ENCODE results near the gene RDH12.

The RDH12 gene

GRCh38 chr14:67749341-67750084, 47.8 kb downstream of the RDH12 start:
- H3K27ac ChIP-seq = no peak overlapping the region
- TF ChIP-seq ZFX (IDR thresholded peaks at IDR 0.05) (no peak), CTCF (conservative IDR thresholded peaks at IDR 0.05) (no peak)

- no peak overlapping the region for H3K27ac ChIP-seq
- TF ChIP-seq CTCF (conservative IDR thresholded peaks at IDR 0.05) (no peak), ZFX (IDR thresholded peaks at IDR 0.05) (no peak)
These were observed 54.8 kb downstream of the RDH12 start for GRCh38 chr14:67756496-67756895.

DNA sequence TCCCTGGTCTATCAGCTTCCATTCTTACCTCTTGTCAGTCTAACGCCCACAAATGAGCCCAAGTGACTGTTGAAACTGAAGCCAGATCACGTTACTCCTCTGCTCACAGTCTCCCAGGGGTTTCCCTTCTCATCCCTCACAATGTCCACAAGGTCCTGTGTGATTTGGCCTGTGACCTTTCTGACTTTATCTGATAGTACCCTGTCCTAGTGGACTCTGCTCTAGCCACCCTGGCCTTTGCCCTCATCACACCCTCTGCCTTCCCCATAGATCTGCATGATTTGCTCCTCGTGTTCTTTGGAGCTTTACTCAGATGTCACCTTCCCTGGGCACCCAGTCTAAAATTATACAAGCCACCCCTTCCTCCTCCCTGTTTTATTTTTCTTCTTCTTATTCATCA, 55.5 kb downstream of the RDH12 start:
- no peak overlapping the region for H3K27ac ChIP-seq
- no peak for TF ChIP-seq CTCF (conservative IDR thresholded peaks at IDR 0.05)
- no peak for TF ChIP-seq ZFX (IDR thresholded peaks at IDR 0.05)

DNA sequence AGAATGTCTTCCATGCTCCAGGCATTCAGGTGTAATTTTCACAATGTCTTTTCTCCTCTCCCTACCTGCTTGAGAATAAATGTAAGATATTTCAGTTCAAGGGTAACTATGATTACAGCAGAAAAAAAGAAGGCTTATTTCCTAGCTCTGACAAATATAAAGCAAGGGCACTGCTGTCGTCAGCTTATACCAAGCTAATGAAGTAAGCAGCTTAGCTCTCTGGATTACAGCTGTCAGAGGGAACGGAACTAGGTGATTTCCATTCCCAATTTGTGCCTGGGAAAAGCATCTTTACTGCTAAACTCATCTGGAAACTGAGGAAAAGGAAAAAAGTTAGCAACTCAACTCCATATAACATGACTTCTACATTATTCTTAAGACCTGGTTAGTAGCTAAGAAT, 58.2 kb downstream of the RDH12 start:
- no peak overlapping the region for H3K27ac ChIP-seq
- TF ChIP-seq CTCF (conservative IDR thresholded peaks at IDR 0.05) (no peak), ZFX (IDR thresholded peaks at IDR 0.05) (no peak)

DNA sequence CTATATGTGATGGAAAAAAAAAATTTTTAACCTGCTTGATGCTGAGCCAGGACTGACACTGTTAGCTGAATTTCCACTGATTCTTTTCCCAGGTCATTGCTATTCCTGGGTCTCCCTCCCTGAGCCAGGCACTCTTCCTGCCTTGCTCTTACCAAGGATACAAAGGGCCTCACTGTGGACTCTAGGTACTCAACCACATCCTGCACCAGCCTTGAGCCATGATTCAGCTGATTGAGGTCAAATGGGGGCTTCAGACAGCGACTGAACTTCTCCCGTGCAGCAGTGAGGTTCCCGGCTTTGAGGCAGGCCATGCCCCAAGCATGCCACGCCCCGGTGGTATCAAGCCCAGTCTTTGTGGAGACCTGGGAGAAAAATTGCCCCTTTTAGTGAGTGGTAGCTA, 60.4 kb downstream of the RDH12 start:
- TF ChIP-seq CTCF (conservative IDR thresholded peaks at IDR 0.05) (no peak), ZFX (IDR thresholded peaks at IDR 0.05) (no peak)
- no peak overlapping the region for H3K27ac ChIP-seq

DNA sequence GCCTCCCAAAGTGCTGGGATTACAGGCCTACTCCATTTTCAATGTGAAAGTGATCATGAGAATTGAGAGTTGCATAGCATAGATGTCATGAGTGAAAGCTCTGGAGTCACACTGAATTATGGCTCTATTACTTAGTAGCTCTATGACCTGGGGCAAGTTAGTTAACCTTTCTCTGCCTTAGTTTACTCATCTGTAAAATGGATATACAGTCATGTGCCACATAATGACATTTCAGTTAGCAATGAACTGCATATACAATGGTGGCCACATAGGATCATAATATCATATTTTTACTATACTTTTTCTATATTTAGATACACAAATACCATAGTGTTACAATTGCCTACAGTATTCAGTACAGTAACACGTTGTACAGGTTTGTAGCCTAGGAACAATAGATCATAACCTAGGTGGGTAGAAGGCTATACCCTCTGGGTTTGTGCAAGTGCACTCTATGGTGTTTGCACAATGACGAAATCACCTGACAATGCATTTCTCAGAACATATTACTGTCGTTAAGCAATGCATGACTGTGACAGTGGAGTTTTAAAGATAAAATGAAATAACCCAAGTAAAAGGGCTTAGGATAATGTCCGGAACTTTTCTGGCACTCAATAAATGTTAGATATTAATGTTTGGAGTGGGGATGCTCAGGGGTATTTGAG, 61.6 kb downstream of the RDH12 start:
- no peak overlapping the region for H3K27ac ChIP-seq
- TF ChIP-seq CTCF (conservative IDR thresholded peaks at IDR 0.05) (no peak), ZFX (IDR thresholded peaks at IDR 0.05) (no peak)

- TF ChIP-seq ZFX (IDR thresholded peaks at IDR 0.05) = no peak
- no peak for TF ChIP-seq CTCF (conservative IDR thresholded peaks at IDR 0.05)
- H3K27ac ChIP-seq = no peak overlapping the region
These were observed 62.8 kb downstream of the RDH12 start for GRCh38 chr14:67764496-67764895.
